GM19351 (cell line): ENCODE results near the gene GALT.

ENCODE experiments used
- ATAC-seq: cut with Tn5 transposase; IDR thresholded peaks from one replicate; pipeline ENCODE4 v1.9.1; 2021; ENCODE audit warnings: mild to moderate bottlenecking, moderate library complexity; ENCODE audit not compliant: unreplicated experiment

Gene GALT

GRCh38 chr9:34651321-34651720, 4.8 kb downstream of the GALT start:
- no peak for ATAC-seq

- ATAC-seq = peak; percentile 40
Observed at GRCh38 chr9:34651876-34652601, 5.6 kb downstream of the GALT start, which contains the start of gene IL11RA. Gene IL11RA (plus strand): TSS chr9:34652185. CDS start chr9:34655218, 3,033 bp downstream.

- ATAC-seq = no peak
Observed at GRCh38 chr9:34652602-34653000, 6.1 kb downstream of the GALT start.

- no peak for ATAC-seq
Observed at GRCh38 chr9:34653151-34654072, 6.9 kb downstream of the GALT start.

DNA sequence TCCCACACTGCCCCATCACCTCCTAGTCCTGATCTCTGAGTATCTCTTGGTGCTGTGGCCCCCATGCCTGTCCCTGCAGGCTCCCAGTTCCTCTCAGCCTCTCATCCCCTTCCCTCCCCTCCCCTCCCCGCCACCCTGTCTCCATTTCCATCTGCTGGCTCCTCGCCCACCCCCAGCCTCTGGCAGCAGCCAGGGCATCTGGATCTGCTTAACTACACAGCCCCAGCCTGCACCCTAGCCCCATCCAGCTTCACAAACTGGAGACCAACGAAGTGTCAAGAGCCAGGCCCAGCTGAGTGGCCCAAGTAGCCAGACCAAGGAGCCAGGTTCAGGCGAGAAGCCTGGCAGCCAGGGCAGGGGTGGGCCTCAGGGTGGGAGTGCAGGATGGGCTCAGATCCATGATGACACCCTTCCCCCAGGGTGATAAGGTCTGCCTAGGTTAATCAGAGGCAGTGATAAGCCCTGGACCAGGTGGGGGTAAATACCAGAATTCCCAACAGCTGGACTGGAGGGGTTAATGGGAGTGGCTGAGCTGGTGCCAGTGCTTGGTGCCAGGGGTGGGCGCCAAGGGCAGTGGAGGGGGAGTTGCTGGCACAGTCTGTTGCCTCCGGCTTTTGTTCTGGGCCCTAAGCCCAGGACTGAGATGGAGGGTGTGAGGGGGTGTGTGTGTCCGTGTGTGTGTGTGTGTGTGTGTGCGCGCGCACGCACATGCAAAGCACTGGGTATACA, 8.0 kb downstream of the GALT start:
- ATAC-seq = no peak

GRCh38 chr9:34655394-34655793, 8.9 kb downstream of the GALT start:
- no peak for ATAC-seq

DNA sequence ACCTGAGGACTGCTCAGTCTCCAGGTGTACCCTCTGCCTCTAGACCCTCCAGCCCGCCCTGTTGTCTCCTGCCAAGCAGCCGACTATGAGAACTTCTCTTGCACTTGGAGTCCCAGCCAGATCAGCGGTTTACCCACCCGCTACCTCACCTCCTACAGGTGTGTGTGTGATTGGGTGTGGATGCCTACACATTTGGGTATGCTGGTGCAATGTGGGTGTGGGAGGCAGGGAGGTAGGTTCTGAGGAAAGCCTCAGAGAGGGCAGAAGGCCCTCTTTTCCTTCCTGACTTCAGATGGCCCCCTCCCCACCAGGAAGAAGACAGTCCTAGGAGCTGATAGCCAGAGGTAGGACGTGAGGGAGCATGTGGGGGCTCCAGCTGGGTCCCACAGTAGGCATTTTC, 10.5 kb downstream of the GALT start:
- no peak for ATAC-seq

DNA sequence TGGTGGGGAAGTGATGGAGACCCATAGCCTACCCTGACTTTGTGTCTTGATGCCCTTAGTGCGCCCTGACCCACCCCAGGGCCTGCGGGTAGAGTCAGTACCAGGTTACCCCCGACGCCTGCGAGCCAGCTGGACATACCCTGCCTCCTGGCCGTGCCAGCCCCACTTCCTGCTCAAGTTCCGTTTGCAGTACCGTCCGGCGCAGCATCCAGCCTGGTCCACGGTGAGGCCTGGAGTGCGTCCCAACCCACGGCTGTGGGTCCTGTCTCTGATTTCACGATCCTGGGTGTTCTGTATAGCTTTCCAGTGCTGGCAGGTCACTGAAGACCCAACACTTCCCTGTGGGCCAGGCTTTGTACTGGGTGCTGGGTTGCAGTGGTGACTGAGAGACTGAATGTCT, 12.0 kb downstream of the GALT start:
- no peak for ATAC-seq

- ATAC-seq = no peak
Observed at GRCh38 chr9:34659592-34660253, 13.2 kb downstream of the GALT start.

- ATAC-seq = no peak
Observed at GRCh38 chr9:34662526-34663302, 16.2 kb downstream of the GALT start, which contains the start of gene CCL27. Gene CCL27 (minus strand): TSS chr9:34662657. CDS start chr9:34662633, 24 bp downstream.

DNA sequence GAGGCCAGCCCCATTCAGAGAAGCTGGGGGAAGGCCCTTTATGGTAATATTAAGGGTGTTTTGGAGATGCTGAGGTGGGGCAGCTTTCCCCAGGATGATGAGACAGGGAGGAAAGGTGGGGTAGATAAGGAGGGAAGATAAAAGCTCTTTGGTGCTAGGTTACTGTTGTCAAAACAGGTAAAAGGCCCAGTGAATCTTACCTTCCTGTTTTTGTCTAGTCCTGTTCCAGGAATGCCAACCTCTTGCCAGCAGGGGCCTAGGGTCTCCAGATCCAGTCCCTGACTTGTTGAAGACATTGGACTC, 16.8 kb downstream of the GALT start:
- ATAC-seq = no peak

DNA sequence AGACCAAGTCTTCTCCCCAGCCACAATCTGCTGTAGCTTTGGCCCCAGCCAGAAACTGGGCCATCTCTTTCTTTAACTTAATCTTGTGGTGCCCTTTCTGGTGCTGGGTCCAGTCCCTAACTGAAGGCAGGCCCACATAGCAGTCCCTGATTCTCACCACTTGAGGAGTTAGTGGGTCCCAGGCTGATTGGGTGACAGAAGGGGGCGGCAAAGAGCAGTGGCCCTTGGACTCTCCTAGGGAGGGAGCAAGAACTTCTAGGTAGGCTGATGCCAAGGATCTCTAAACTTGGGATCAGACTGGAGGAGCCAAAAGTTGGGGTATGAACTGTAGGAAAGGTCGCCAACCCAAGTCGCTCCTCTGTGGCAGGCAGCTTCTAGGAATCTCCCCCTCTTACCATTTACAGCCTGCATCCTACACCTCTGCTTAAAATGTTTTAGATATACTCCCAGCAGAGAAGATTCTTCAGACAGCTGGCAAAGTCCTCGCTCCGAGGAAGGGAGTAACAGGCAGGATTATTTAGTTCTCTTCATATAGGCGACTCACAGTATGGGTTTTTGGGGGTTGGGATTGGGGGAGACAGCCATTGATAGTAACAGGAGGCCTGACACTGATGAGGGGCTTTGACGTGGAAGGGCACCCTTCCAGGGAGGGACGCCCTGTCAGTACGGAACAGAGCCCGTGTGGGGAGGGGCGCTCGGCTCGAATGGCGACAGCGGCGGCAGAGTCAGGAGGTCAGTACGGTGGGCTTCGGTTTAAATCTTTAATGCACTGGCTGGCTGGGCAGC, 18.0 kb downstream of the GALT start:
- peak; percentile 60 for ATAC-seq

DNA sequence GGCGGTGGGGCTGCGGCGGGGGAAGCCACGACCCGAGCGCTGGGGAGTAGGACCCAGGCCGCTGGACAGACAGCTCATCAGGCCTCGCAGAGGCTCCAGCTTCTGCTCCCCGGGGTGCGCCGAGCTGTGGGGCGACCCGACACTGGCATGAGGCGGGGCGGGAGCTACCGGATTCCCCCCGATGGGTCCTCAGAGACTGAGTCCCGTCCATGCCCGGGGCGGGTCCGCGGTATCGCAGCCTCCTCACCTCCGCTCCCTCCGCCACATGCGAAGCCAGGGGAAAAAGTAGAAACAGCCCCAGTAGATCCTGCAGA, 18.5 kb downstream of the GALT start:
- ATAC-seq = peak; percentile 12

- peak; percentile 72 for ATAC-seq
Observed at GRCh38 chr9:34665381-34666250, 19.1 kb downstream of the GALT start.

DNA sequence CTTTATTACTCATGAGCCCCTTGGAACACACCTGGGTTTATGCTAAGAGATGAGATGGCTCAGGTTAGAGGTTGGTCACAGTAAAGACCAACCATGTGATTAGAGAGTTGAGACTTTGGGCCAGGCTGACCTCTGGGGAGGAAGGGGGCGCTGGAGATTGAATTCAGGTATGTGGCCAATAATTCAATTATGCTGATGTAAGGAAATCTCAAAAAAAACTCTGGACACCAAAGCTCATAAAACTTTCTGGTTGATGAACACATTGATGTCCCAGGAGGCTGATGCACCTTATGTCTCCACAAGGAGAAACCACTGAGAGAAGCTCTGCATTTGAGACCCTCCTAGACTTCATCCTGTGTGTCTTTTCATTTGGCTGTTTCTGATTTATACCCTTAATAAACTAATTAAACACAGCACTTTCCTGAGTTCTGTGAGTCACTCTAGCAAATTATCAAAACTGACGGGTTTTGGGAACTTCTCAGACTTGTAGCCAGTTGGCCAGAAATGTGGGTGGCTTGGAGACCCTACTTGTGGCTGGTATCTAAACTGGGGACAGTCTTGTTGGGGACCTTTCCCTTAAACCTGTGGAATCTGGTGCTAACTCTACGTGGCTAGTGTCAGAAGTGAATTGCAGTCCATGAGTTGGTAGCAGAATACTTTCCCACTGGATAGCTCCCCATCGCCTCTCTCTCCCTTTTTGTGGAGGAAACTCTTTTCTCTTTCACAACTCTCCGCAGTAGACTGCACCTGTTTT, 23.5 kb downstream of the GALT start:
- ATAC-seq = no peak

- no peak for ATAC-seq
Observed at GRCh38 chr9:34671307-34671706, 24.8 kb downstream of the GALT start.

GRCh38 chr9:34674440-34674839, 28.0 kb downstream of the GALT start:
- no peak for ATAC-seq
